Measurements from ENCODE around the gene KDM4B. TPM values are rescaled to one million over a fixed set of nuclear protein-coding genes. Genes with fewer than 3 reads are reported as not detected.

Gene KDM4B
- total RNA-seq, 1 experiment from 2014 or later: 35.9 TPM

DNA sequence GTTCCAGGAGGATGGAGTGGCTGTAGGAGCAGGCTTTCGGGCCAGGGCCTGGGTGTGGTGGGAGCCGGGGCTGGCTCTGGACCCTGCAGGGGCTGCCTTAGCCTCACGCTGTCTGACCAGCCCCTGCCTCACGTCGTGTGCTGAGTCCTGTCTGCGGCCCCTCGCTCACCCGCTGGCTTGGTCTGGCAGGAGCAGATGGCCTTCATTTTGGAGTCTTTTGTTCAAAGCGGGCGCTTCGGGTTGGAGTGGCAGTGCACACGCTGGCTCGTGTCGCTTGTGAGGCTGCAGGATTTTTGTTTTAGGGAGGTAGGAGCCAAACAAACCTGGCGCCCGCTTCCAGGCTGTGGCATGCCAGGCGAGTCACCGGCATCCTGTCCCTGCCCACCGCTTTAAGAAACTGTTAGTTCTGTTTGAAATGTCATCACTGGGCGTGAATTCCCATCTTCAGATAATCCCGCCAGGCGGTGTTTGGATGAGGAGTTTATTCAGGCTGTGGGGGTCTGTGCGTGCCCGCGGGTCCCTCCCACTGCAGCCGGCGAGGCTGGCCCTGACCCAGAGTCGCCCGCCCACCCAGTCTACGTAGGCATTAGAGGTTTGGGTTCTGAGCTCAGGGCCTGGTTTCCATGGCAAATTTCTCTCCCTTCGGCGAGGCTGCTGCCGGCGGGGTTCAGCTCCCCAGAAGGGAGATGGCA lies 89.8 kb downstream of the KDM4B start:
- no peak overlapping the region for H3K4me2 ChIP-seq (ENCODE audit: low read length)
- no peaks in the 10 kb centered on the region for H3K27me3 ChIP-seq (ENCODE audit: insufficient read depth, low read length)
- H4K20me1 ChIP-seq (ENCODE audit: insufficient read depth): no peaks in the 10 kb centered on the region
- H3K9me2 ChIP-seq (ENCODE audit: insufficient read depth): no peaks in the 10 kb centered on the region
- RAD21 ChIA-PET (ENCODE audit: low non-redundant PET in 1 of 2, low total read pairs in 2 of 2, uncharacterized antibody in 2 of 2, unreplicated experiment in 2 of 2): no interaction called here
- BruUV-seq (replicated peaks): no TSS peak
- H3K27ac ChIP-seq (ENCODE audit: low read depth, low read length): no peak overlapping the region
- H3K4me3 ChIP-seq (replicated peaks in 1 of 2; ENCODE audit: low read depth in 1 of 2, low read length in 2 of 2): no peak overlapping the region
- CTCF ChIA-PET: no interaction called here
- TF ChIP-seq EZH2 (IDR thresholded peaks at IDR 0.05): no peak
- H3K9ac ChIP-seq (ENCODE audit: low read length): no peak overlapping the region
- POLR2A ChIA-PET: no interaction called here
- no peaks in the 10 kb centered on the region for H3K4me1 ChIP-seq (ENCODE audit: control insufficient read depth in 1 of 2, insufficient read depth in 2 of 2, low read length in 2 of 2)
- ATAC-seq (no peak), DNase-seq (ENCODE audit: low read depth, low spot score) (no peak)
- intact Hi-C loops (cut with micrococcal nuclease): no loop called here
- no peaks in the 10 kb centered on the region for H3K79me2 ChIP-seq (ENCODE audit: insufficient read depth, low read length)
- no peaks in the 10 kb centered on the region for H3K36me3 ChIP-seq (ENCODE audit: control insufficient read depth in 1 of 2, insufficient read depth in 2 of 2, low read length in 2 of 2)
- H2AFZ ChIP-seq (ENCODE audit: low read depth, low read length, poor library complexity, severe bottlenecking): no peak overlapping the region
- no peaks in the 10 kb centered on the region for H3K9me3 ChIP-seq (ENCODE audit: control insufficient read depth in 1 of 2, insufficient read depth in 1 of 2, low read depth in 1 of 2, low read length in 2 of 2)

DNA sequence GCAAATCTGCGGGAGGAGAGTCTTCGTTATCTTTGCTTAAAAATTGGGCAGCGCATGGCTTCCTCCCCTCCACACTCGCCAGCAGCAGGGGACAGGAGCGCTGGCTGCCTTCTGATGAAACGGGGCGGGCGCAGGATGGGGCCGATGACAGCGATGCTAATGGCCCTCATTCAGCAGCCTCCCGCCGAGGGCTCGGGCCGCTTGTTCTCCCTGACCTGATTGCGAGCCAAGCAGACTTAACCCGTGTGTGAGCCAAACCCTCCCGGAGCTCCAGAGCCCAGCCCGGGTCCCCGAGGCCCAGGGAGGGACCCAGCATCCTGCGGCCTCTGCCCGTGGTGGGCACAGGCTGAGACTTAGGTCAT lies 90.3 kb downstream of the KDM4B start:
- Histone ChIP-seq H3K36me3 (ENCODE audit: control insufficient read depth in 1 of 2, insufficient read depth in 2 of 2, low read length in 2 of 2) (no peaks in the 10 kb centered on the region), H3K4me3 (replicated peaks in 1 of 2; ENCODE audit: low read depth in 1 of 2, low read length in 2 of 2) (no peak overlapping the region), H3K9me3 (ENCODE audit: control insufficient read depth in 1 of 2, insufficient read depth in 1 of 2, low read depth in 1 of 2, low read length in 2 of 2) (no peaks in the 10 kb centered on the region), H3K9ac (ENCODE audit: low read length) (no peak overlapping the region), H2AFZ (ENCODE audit: low read depth, low read length, poor library complexity, severe bottlenecking) (no peak overlapping the region), H3K27me3 (ENCODE audit: insufficient read depth, low read length) (no peaks in the 10 kb centered on the region), H3K27ac (ENCODE audit: low read depth, low read length) (no peak overlapping the region), H3K4me2 (ENCODE audit: low read length) (no peak overlapping the region), H3K79me2 (ENCODE audit: insufficient read depth, low read length) (no peaks in the 10 kb centered on the region), H3K9me2 (ENCODE audit: insufficient read depth) (no peaks in the 10 kb centered on the region), H4K20me1 (ENCODE audit: insufficient read depth) (no peaks in the 10 kb centered on the region), H3K4me1 (ENCODE audit: control insufficient read depth in 1 of 2, insufficient read depth in 2 of 2, low read length in 2 of 2) (no peaks in the 10 kb centered on the region)
- no peak for ATAC-seq
- BruUV-seq (replicated peaks): no TSS peak
- ChIA-PET RAD21 (ENCODE audit: low non-redundant PET in 1 of 2, low total read pairs in 2 of 2, uncharacterized antibody in 2 of 2, unreplicated experiment in 2 of 2) (no interaction called here), CTCF (no interaction called here), POLR2A (no interaction called here)
- intact Hi-C loops (cut with micrococcal nuclease): no loop called here
- TF ChIP-seq ELF1 (IDR thresholded peaks at IDR 0.05; ENCODE audit: borderline replicate concordance, low read depth): no peak
- no peak for TF ChIP-seq ZNF274 (IDR thresholded peaks at IDR 0.05; ENCODE audit: low read depth, low read length)
- no peak for TF ChIP-seq FOSL1 (IDR thresholded peaks at IDR 0.05; ENCODE audit: low read depth)
- no peak for TF ChIP-seq CEBPB (IDR thresholded peaks at IDR 0.05; ENCODE audit: low read depth)
- TF ChIP-seq JUND (IDR thresholded peaks at IDR 0.05): no peak
- TF ChIP-seq EZH2 (IDR thresholded peaks at IDR 0.05): no peak
- TF ChIP-seq POLR2AphosphoS5 (IDR thresholded peaks at IDR 0.05; ENCODE audit: low read depth, low read length): no peak
- no peak for TF ChIP-seq YY1 (IDR thresholded peaks at IDR 0.05; ENCODE audit: extremely low read depth, insufficient replicate concordance, low read depth, low read length)
- TF ChIP-seq, protein P1, sequence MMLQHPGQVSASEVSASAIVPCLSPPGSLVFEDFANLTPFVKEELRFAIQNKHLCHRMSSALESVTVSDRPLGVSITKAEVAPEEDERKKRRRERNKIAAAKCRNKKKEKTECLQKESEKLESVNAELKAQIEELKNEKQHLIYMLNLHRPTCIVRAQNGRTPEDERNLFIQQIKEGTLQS (IDR thresholded peaks at IDR 0.05): no peak
- TF ChIP-seq RAD21 (IDR thresholded peaks at IDR 0.05; ENCODE audit: low read depth): no peak
- TF ChIP-seq ZFX (IDR thresholded peaks at IDR 0.05): no peak
- no peak for TF ChIP-seq TCF7L2 (IDR thresholded peaks at IDR 0.05; ENCODE audit: borderline replicate concordance, extremely low read depth, insufficient read depth, insufficient read length)
- TF ChIP-seq, protein P2, sequence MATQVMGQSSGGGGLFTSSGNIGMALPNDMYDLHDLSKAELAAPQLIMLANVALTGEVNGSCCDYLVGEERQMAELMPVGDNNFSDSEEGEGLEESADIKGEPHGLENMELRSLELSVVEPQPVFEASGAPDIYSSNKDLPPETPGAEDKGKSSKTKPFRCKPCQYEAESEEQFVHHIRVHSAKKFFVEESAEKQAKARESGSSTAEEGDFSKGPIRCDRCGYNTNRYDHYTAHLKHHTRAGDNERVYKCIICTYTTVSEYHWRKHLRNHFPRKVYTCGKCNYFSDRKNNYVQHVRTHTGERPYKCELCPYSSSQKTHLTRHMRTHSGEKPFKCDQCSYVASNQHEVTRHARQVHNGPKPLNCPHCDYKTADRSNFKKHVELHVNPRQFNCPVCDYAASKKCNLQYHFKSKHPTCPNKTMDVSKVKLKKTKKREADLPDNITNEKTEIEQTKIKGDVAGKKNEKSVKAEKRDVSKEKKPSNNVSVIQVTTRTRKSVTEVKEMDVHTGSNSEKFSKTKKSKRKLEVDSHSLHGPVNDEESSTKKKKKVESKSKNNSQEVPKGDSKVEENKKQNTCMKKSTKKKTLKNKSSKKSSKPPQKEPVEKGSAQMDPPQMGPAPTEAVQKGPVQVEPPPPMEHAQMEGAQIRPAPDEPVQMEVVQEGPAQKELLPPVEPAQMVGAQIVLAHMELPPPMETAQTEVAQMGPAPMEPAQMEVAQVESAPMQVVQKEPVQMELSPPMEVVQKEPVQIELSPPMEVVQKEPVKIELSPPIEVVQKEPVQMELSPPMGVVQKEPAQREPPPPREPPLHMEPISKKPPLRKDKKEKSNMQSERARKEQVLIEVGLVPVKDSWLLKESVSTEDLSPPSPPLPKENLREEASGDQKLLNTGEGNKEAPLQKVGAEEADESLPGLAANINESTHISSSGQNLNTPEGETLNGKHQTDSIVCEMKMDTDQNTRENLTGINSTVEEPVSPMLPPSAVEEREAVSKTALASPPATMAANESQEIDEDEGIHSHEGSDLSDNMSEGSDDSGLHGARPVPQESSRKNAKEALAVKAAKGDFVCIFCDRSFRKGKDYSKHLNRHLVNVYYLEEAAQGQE (IDR thresholded peaks at IDR 0.05; ENCODE audit: low read depth): no peak
- TF ChIP-seq MAX (IDR thresholded peaks at IDR 0.05): no peak
- TF ChIP-seq CTCF (IDR thresholded peaks at IDR 0.05 in 2 of 3, conservative IDR thresholded peaks at IDR 0.05 in 1 of 3; ENCODE audit: borderline replicate concordance in 1 of 3, insufficient read depth in 1 of 3, low read depth in 2 of 3, low read length in 2 of 3): no peak
- no peak for TF ChIP-seq EGR1 (IDR thresholded peaks at IDR 0.05; ENCODE audit: low read depth)
- no peak for DNase-seq (ENCODE audit: low read depth, low spot score)

All from HCT116 (cell line).